GM10266 (cell line): ENCODE data around the gene TMEM209.

Source experiments
- DNase-seq: peaks from one replicate; pipeline ENCODE4 v3.0.0; 2012; ENCODE audit errors: extremely low spot score
- TF ChIP-seq, protein P1 (sequence below): IDR thresholded peaks from 2 replicates; pipeline ENCODE4 v1.5.1; 2012; ENCODE audit warnings: mild to moderate bottlenecking, low read depth; ENCODE audit not compliant: control insufficient read depth, insufficient read depth; ENCODE audit errors: missing control alignments

Gene TMEM209

GRCh38 chr7:130140551-130141160, 64.5 kb downstream of the TMEM209 start:
- no peak for DNase-seq
- TF ChIP-seq, protein P1, sequence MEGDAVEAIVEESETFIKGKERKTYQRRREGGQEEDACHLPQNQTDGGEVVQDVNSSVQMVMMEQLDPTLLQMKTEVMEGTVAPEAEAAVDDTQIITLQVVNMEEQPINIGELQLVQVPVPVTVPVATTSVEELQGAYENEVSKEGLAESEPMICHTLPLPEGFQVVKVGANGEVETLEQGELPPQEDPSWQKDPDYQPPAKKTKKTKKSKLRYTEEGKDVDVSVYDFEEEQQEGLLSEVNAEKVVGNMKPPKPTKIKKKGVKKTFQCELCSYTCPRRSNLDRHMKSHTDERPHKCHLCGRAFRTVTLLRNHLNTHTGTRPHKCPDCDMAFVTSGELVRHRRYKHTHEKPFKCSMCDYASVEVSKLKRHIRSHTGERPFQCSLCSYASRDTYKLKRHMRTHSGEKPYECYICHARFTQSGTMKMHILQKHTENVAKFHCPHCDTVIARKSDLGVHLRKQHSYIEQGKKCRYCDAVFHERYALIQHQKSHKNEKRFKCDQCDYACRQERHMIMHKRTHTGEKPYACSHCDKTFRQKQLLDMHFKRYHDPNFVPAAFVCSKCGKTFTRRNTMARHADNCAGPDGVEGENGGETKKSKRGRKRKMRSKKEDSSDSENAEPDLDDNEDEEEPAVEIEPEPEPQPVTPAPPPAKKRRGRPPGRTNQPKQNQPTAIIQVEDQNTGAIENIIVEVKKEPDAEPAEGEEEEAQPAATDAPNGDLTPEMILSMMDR: no peak

GRCh38 chr7:130139193-130139960, 65.8 kb downstream of the TMEM209 start:
- TF ChIP-seq, protein P1: no peak
- no peak for DNase-seq

GRCh38 chr7:130137207-130137606, 68.0 kb downstream of the TMEM209 start:
- TF ChIP-seq, protein P1: no peak
- DNase-seq: no peak

GRCh38 chr7:130136579-130137167, 68.5 kb downstream of the TMEM209 start:
- TF ChIP-seq, protein P1: no peak
- DNase-seq: no peak

GRCh38 chr7:130135208-130136205, 69.7 kb downstream of the TMEM209 start:
- DNase-seq: no peak
- TF ChIP-seq, protein P1: no peak

- DNase-seq: no peak
- TF ChIP-seq, protein P1: no peak
Measured at GRCh38 chr7:130134726-130135125, 70.5 kb downstream of the TMEM209 start.
